Measurements from ENCODE around the gene PAX8.

DNA sequence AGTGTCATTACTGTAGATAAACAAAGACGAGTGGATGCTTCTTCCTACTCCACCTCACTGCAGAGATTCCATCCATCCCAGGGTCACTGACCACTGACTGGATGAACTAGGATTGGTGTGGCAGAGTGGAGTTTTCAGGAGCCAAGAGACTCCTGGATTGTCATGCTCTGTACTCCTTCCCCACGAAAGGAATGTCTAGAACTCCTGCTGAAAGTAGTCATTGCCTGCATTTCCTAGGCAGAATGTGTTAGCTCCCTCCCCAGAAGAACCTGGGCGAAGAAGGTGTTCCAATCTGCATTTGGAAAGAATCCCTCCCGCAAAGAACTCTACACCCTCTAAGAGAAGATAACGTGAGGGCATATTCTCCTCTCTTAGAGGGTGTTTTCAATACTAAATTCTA, 6.2 kb downstream of the PAX8 start:
- no peak for TF ChIP-seq RXRA (IDR thresholded peaks at IDR 0.05; ENCODE audit: borderline replicate concordance, low read depth)
- TF ChIP-seq, protein P1, sequence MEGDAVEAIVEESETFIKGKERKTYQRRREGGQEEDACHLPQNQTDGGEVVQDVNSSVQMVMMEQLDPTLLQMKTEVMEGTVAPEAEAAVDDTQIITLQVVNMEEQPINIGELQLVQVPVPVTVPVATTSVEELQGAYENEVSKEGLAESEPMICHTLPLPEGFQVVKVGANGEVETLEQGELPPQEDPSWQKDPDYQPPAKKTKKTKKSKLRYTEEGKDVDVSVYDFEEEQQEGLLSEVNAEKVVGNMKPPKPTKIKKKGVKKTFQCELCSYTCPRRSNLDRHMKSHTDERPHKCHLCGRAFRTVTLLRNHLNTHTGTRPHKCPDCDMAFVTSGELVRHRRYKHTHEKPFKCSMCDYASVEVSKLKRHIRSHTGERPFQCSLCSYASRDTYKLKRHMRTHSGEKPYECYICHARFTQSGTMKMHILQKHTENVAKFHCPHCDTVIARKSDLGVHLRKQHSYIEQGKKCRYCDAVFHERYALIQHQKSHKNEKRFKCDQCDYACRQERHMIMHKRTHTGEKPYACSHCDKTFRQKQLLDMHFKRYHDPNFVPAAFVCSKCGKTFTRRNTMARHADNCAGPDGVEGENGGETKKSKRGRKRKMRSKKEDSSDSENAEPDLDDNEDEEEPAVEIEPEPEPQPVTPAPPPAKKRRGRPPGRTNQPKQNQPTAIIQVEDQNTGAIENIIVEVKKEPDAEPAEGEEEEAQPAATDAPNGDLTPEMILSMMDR (IDR thresholded peaks at IDR 0.05): no peak
- TF ChIP-seq EP300 (IDR thresholded peaks at IDR 0.05; ENCODE audit: borderline replicate concordance in 1 of 2, low read depth in 1 of 2, low read length in 1 of 2): no peak
- no peak for TF ChIP-seq TAF1 (IDR thresholded peaks at IDR 0.05; ENCODE audit: borderline replicate concordance, low read depth, low read length)
- TF ChIP-seq NRF1 (IDR thresholded peaks at IDR 0.05; ENCODE audit: low read depth, low read length): no peak
